Measurements from ENCODE around the gene FAR2.

- TF ChIP-seq, protein P1, sequence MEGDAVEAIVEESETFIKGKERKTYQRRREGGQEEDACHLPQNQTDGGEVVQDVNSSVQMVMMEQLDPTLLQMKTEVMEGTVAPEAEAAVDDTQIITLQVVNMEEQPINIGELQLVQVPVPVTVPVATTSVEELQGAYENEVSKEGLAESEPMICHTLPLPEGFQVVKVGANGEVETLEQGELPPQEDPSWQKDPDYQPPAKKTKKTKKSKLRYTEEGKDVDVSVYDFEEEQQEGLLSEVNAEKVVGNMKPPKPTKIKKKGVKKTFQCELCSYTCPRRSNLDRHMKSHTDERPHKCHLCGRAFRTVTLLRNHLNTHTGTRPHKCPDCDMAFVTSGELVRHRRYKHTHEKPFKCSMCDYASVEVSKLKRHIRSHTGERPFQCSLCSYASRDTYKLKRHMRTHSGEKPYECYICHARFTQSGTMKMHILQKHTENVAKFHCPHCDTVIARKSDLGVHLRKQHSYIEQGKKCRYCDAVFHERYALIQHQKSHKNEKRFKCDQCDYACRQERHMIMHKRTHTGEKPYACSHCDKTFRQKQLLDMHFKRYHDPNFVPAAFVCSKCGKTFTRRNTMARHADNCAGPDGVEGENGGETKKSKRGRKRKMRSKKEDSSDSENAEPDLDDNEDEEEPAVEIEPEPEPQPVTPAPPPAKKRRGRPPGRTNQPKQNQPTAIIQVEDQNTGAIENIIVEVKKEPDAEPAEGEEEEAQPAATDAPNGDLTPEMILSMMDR (IDR thresholded peaks at IDR 0.05; ENCODE audit: insufficient read depth, low read depth, low read length), result no peak
- TF ChIP-seq EZH2 (IDR thresholded peaks at IDR 0.05; ENCODE audit: insufficient read depth, low read length), result no peak
Measured at GRCh38 chr12:29238822-29239291, 89.8 kb downstream of the FAR2 start.
